HepG2 (cell line): Measurements from ENCODE around the gene NEDD1. TPM values are rescaled to one million over a fixed set of nuclear protein-coding genes. Genes with fewer than 3 reads are reported as not detected.

Source experiments
- ATAC-seq: fragments of 200-7000 bp; cut with Tn5 transposase; 3 replicates; pipeline ENCODE4 v1.9.1; 2020; ENCODE audit warnings: mild to moderate bottlenecking, moderate library complexity
- BruUV-seq: library from RNA; stranded (reverse); fragments of 400-500 nt; replicated peaks from 2 replicates; lab custom pipeline; 2021; lab: Mats Ljungman, UMichigan
- CTCF ChIA-PET: fragments of 300-600 bp; formaldehyde crosslinking; extraction: SDS; loops from one replicate; lab custom pipeline; 2021; ENCODE audit warnings: low total read pairs, inconsistent platforms, low intra/inter-chr PET ratio; lab: Yijun Ruan, JAX
- POLR2A ChIA-PET: fragments of 350-600 bp; sonication (Branson Sonifier 250); formaldehyde crosslinking; loops from one replicate; lab custom pipeline; 2020; ENCODE audit warnings: antibody characterized with exemption, inconsistent platforms; lab: Yijun Ruan, JAX
- DNase-seq: peaks from one replicate; pipeline ENCODE4 v3.0.0-alpha.2; 2015; ENCODE audit warnings: low spot score
- FAIRE-seq: peaks from 3 replicates; lab custom pipeline; 2011; peaks lifted over from hg19 to GRCh38; lab: Jason Lieb, UNC
- H2AFZ ChIP-seq: one replicate; pipeline ENCODE4 v1.6.1; 2011; ENCODE audit warnings: low read length, inconsistent platforms
- H3K27ac ChIP-seq: fragments of 300-600 bp; 3 replicates; pipeline ENCODE4 v1.8.0; 2011; ENCODE audit warnings: mixed run types, mild to moderate bottlenecking, mixed read lengths, low read length, inconsistent platforms; ENCODE audit not compliant: insufficient read depth; ENCODE audit errors: extremely low read length
- H3K27me3 ChIP-seq, 2 experiments: fragments of 200-600 bp in 1 of 2; 2 replicates in 1 of 2; 3 replicates in 1 of 2; pipeline versions ENCODE4 v1.6.0 to v1.8.0; 2011; ENCODE audit warnings: low read length in 2 of 2, mild to moderate bottlenecking in 2 of 2, moderate library complexity in 2 of 2, inconsistent platforms in 1 of 2; ENCODE audit not compliant: insufficient read depth in 2 of 2, control insufficient read depth in 1 of 2
- H3K36me3 ChIP-seq, 2 experiments: fragments of 200-600 bp in 1 of 2; replicated peaks in 1 of 2; 2 replicates in 1 of 2; 3 replicates in 1 of 2; pipeline versions ENCODE4 v1.5.1 to v1.8.0; 2011; ENCODE audit warnings: low read length in 2 of 2, inconsistent platforms in 1 of 2; ENCODE audit not compliant: insufficient read depth in 2 of 2, control insufficient read depth in 1 of 2
- H3K4me1 ChIP-seq: 2 replicates; pipeline ENCODE4 v1.5.1; 2012; ENCODE audit warnings: low read length, inconsistent platforms; ENCODE audit not compliant: insufficient read depth
- H3K4me2 ChIP-seq: 2 replicates; pipeline ENCODE4 v1.6.0; 2011; ENCODE audit warnings: low read depth, low read length, inconsistent platforms
- H3K4me3 ChIP-seq, 3 experiments: fragments of 200-600 bp in 1 of 3; sonication (generic), shearing (Covaris generic) in 1 of 3; replicated peaks in 1 of 3; 2 replicates each; pipeline ENCODE4 v1.5.1; 2011 to 2016; ENCODE audit warnings: low read length in 3 of 3, inconsistent platforms in 2 of 3, low read depth in 2 of 3, mild to moderate bottlenecking in 2 of 3, control low read depth in 1 of 3, mixed read lengths in 1 of 3; ENCODE audit not compliant: insufficient read depth in 1 of 3
- H3K79me2 ChIP-seq: one replicate; pipeline ENCODE4 v1.6.1; 2011; ENCODE audit warnings: low read length, inconsistent platforms; ENCODE audit not compliant: insufficient read depth
- H3K9ac ChIP-seq: 2 replicates; pipeline ENCODE4 v1.6.0; 2011; ENCODE audit warnings: mild to moderate bottlenecking, low read depth, low read length, inconsistent platforms; ENCODE audit not compliant: insufficient read depth
- H3K9me3 ChIP-seq: 2 replicates; pipeline ENCODE4 v1.5.1; 2012; ENCODE audit warnings: mild to moderate bottlenecking, low read length
- H4K20me1 ChIP-seq: 2 replicates; pipeline ENCODE4 v1.6.0; 2011; ENCODE audit warnings: inconsistent platforms, mild to moderate bottlenecking, low read length, moderate library complexity; ENCODE audit not compliant: insufficient read depth
- AKAP8 ChIP-seq: sonication (generic); formaldehyde crosslinking; IDR thresholded peaks from 2 replicates; pipeline ENCODE4 v1.5.1; 2020; ENCODE audit warnings: mild to moderate bottlenecking, missing genetic modification reagents
- EP300 ChIP-seq, 3 experiments: sonication (generic) in 1 of 3; formaldehyde crosslinking in 1 of 3; IDR thresholded peaks; 2 replicates each; pipeline versions ENCODE4 v1.5.1 to v1.6.1; 2011 to 2020; ENCODE audit warnings: low read depth in 2 of 3, low read length in 2 of 3, borderline replicate concordance in 1 of 3, improper control_type of control experiment in 1 of 3, mild to moderate bottlenecking in 1 of 3, missing genetic modification reagents in 1 of 3, moderate library complexity in 1 of 3
- HNRNPK ChIP-seq: fragments of 200-400 bp; formaldehyde crosslinking; IDR thresholded peaks from 2 replicates; pipeline ENCODE4 v1.6.1; 2018; ENCODE audit warnings: low read length, low read depth, moderate library complexity, mild to moderate bottlenecking; ENCODE audit not compliant: poor library complexity, severe bottlenecking
- MXD4 ChIP-seq: IDR thresholded peaks from 2 replicates; pipeline ENCODE4 v1.6.1; 2016; ENCODE audit warnings: mild to moderate bottlenecking, missing biosample characterization, missing genetic modification reagents
- NR2F2 ChIP-seq: IDR thresholded peaks from 2 replicates; pipeline ENCODE4 v1.6.1; 2012; ENCODE audit warnings: low read depth, inconsistent platforms, borderline replicate concordance
- PAX8 ChIP-seq: sonication (generic); formaldehyde crosslinking; IDR thresholded peaks from 2 replicates; pipeline ENCODE4 v1.8.0; 2022; ENCODE audit warnings: mild to moderate bottlenecking, missing genetic modification reagents, borderline replicate concordance
- SAP130 ChIP-seq: IDR thresholded peaks from 2 replicates; pipeline ENCODE4 v1.6.1; 2016; ENCODE audit warnings: low read depth
- U2AF2 ChIP-seq: fragments of 200-400 bp; formaldehyde crosslinking; IDR thresholded peaks from 2 replicates; pipeline ENCODE4 v1.6.1; 2017; ENCODE audit warnings: low read depth, mild to moderate bottlenecking, low read length
- ZFP36L2 ChIP-seq: sonication (generic); formaldehyde crosslinking; IDR thresholded peaks from 2 replicates; pipeline ENCODE4 v1.4.0; 2020; ENCODE audit warnings: missing genetic modification reagents
- ZNF232 ChIP-seq: sonication (generic); formaldehyde crosslinking; IDR thresholded peaks from 2 replicates; pipeline ENCODE4 v1.4.0; 2020; ENCODE audit warnings: missing genetic modification reagents, borderline replicate concordance
- ZNF296 ChIP-seq: sonication (generic); formaldehyde crosslinking; conservative IDR thresholded peaks from 2 replicates; pipeline ENCODE4 v1.5.0; 2020; ENCODE audit warnings: mild to moderate bottlenecking, missing genetic modification reagents
- ZNF33B ChIP-seq: sonication (generic); formaldehyde crosslinking; IDR thresholded peaks from 2 replicates; pipeline ENCODE4 v1.5.1; 2020; ENCODE audit warnings: mild to moderate bottlenecking, missing genetic modification reagents
- ZNF343 ChIP-seq: sonication (generic); formaldehyde crosslinking; IDR thresholded peaks from 2 replicates; pipeline ENCODE4 v1.4.0; 2020; ENCODE audit warnings: mild to moderate bottlenecking, missing genetic modification reagents
- ZNF44 ChIP-seq: sonication (generic); formaldehyde crosslinking; IDR thresholded peaks from 2 replicates; pipeline ENCODE4 v1.5.1; 2020; ENCODE audit warnings: mild to moderate bottlenecking, missing genetic modification reagents
- ZNF670 ChIP-seq: sonication (generic); formaldehyde crosslinking; IDR thresholded peaks from 2 replicates; pipeline ENCODE4 v1.8.0; 2022; ENCODE audit warnings: mild to moderate bottlenecking, missing genetic modification reagents, borderline replicate concordance
- ZSCAN22 ChIP-seq: sonication (generic); formaldehyde crosslinking; IDR thresholded peaks from 2 replicates; pipeline ENCODE4 v1.4.0; 2020; ENCODE audit warnings: mild to moderate bottlenecking, missing genetic modification reagents
- WGBS: methylation state at CpG from one replicate; pipeline ENCODE4 v1.1.6; 2017; ENCODE audit warnings: low lambda C conversion rate; 5-methylcytosine and 5-hydroxymethylcytosine counted together
- in situ Hi-C: cut with HindIII; loops from 2 replicates; pipeline ENCODE4 v1.10.0; 2017; ENCODE audit warnings: low pct_unique_long_range_greater_than_20kb; ENCODE audit not compliant: extremely low pct_ligation_motif_present
- intact Hi-C: fragments of 100-400 bp; cut with micrococcal nuclease; formaldehyde crosslinking; loops from one replicate; pipeline ENCODE4 v1.10.0; 2022; ENCODE audit not compliant: unreplicated experiment
- polyA plus RNA-seq, 8 experiments: library from polyadenylated mRNA; depleted of rRNA in 3 of 8; stranded (reverse) in 7 of 8; unstranded in 1 of 8; fragments of >200 nt; fragmentation: Illumina TruSeq in 4 of 8; extraction: Trizol in 4 of 8; gene quantifications; 2 replicates each; pipeline versions ENCODE4 v1.2.1 to v1.2.3, GENCODE V29; 2011 to 2016; ENCODE audit warnings: low read depth in 4 of 8, missing spikeins in 1 of 8, mixed read lengths in 1 of 8; ENCODE audit not compliant: insufficient read depth in 1 of 8
- total RNA-seq, 5 experiments: library from RNA; depleted of rRNA; stranded (reverse); fragments of >200 nt; fragmentation: Illumina TruSeq; extraction: Trizol; gene quantifications; 2 replicates each; pipeline ENCODE4 v1.2.3, GENCODE V29; 2016; ENCODE audit warnings: low read depth in 1 of 5
- TF ChIP-seq, protein P1 (sequence below): sonication (generic); formaldehyde crosslinking; IDR thresholded peaks from 2 replicates; pipeline ENCODE4 v1.5.1; 2020; ENCODE audit warnings: missing genetic modification reagents, mild to moderate bottlenecking, borderline replicate concordance
- TF ChIP-seq, protein P2 (sequence below): IDR thresholded peaks from 2 replicates; pipeline ENCODE4 v1.6.1; 2016

Gene NEDD1
- total and polyA plus RNA-seq, 2 of the 13 experiments (the other 11 are each of a cell fraction or from before 2014, with no cell fraction given) = 11.2 to 21.5 TPM

GRCh38 chr12:97003276-97003675 is 96.2 kb downstream of the NEDD1 start:
- Histone ChIP-seq H3K27me3 (no peaks in the 10 kb centered on the region), H2AFZ (no peak overlapping the region)

More at GRCh38 chr12:97003276-97003675, 96.2 kb downstream of the NEDD1 start:
- no peak overlapping the region for H3K4me3 ChIP-seq
- H3K4me2 ChIP-seq = no peak overlapping the region
- ChIA-PET CTCF (no interaction called here), POLR2A (no interaction called here)
- DNase-seq (no peak), ATAC-seq (no peak), FAIRE-seq (no peak)
- H4K20me1 ChIP-seq = no peaks in the 10 kb centered on the region
- H3K9me3 ChIP-seq = no peaks in the 10 kb centered on the region
- H3K27ac ChIP-seq = no peak overlapping the region
- BruUV-seq = no TSS peak
- H3K4me1 ChIP-seq = no peaks in the 10 kb centered on the region
- in situ Hi-C loops (no loop called here), intact Hi-C loops (no loop called here)
- TF ChIP-seq SAP130 (no peak), ZNF33B (CRISPR knock-in tag) (no peak), ZNF44 (CRISPR knock-in tag) (no peak), ZFP36L2 (CRISPR knock-in tag) (no peak), ZNF670 (CRISPR knock-in tag) (no peak), HNRNPK (no peak), EP300 (IDR thresholded peaks at IDR 0.05; ENCODE audit: low read depth in 2 of 2, low read length in 2 of 2) (no peak), EP300 (CRISPR knock-in tag; IDR thresholded peaks at IDR 0.05; ENCODE audit: borderline replicate concordance) (no peak), ZNF232 (no peak), U2AF2 (no peak), ZSCAN22 (CRISPR knock-in tag) (no peak), NR2F2 (no peak), AKAP8 (CRISPR knock-in tag) (no peak), ZNF343 (CRISPR knock-in tag) (no peak), MXD4 (no peak), PAX8 (CRISPR knock-in tag) (no peak), ZNF296 (CRISPR knock-in tag) (no peak)
- TF ChIP-seq, protein P1, sequence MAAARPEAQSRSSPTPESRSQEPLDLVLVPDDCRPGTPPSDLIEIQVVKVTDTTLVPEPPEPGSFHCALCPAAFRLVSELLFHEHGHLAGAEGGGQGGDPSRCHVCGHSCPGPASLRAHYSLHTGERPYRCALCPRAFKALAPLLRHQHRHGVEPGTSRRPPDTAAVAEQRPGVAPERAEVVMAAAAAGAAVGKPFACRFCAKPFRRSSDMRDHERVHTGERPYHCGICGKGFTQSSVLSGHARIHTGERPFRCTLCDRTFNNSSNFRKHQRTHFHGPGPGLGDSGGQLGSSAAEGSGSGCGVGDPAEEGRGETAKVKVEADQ (CRISPR knock-in tag) = no peak
- TF ChIP-seq, protein P2, sequence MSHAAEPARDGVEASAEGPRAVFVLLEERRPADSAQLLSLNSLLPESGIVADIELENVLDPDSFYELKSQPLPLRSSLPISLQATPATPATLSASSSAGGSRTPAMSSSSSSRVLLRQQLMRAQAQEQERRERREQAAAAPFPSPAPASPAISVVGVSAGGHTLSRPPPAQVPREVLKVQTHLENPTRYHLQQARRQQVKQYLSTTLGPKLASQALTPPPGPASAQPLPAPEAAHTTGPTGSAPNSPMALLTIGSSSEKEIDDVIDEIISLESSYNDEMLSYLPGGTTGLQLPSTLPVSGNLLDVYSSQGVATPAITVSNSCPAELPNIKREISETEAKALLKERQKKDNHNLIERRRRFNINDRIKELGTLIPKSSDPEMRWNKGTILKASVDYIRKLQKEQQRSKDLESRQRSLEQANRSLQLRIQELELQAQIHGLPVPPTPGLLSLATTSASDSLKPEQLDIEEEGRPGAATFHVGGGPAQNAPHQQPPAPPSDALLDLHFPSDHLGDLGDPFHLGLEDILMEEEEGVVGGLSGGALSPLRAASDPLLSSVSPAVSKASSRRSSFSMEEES (CRISPR knock-in tag) = no peak
- H3K79me2 ChIP-seq = no peaks in the 10 kb centered on the region
- H3K9ac ChIP-seq = no peak overlapping the region
- WGBS = 25% methylated on average over 8 of the region's 8 CpGs
- no peaks in the 10 kb centered on the region for H3K36me3 ChIP-seq
